Myometrial cell (primary cell): ENCODE results near the gene GALT. TPM values are rescaled to one million over a fixed set of nuclear protein-coding genes. Genes with fewer than 3 reads are reported as not detected.

Source experiments
- total RNA-seq: library from RNA; depleted of rRNA; stranded (reverse); fragments of >200 nt; gene quantifications from 2 replicates; pipeline ENCODE4 v1.2.3, GENCODE V29; 2015

GALT gene
- total RNA-seq, result 19.0 and 20.2 TPM in 2 replicates

GRCh38 chr9:34646211-34647083 is at the start of gene GALT:
Gene GALT (plus strand): TSS chr9:34646675. CDS start chr9:34646705, 30 bp downstream.

GRCh38 chr9:34611811-34612787 is 34.4 kb upstream of the GALT start, which contains the start of gene RPP25L:
Gene RPP25L (minus strand): TSS chr9:34612097. CDS start chr9:34611296, 801 bp downstream.

GRCh38 chr9:34620061-34620994 is 26.1 kb upstream of the GALT start, which contains the start of gene DCTN3:
Gene DCTN3 (minus strand): TSS chr9:34620495. CDS start chr9:34620464, 31 bp downstream.

GRCh38 chr9:34628656-34629490 is 17.6 kb upstream of the GALT start, which contains the start of gene ARID3C:
Gene ARID3C (minus strand): TSS chr9:34629066. CDS start chr9:34628014, 1,052 bp downstream.

GRCh38 chr9:34637356-34638137 is 8.9 kb upstream of the GALT start, which contains the start of gene SIGMAR1:
Gene SIGMAR1 (minus strand): TSS chr9:34637787. CDS start chr9:34637697, 90 bp downstream.

GRCh38 chr9:34651876-34652601 is 5.6 kb downstream of the GALT start, which contains the start of gene IL11RA:
Gene IL11RA (plus strand): TSS chr9:34652185. CDS start chr9:34655218, 3,033 bp downstream.

GRCh38 chr9:34662526-34663302 is 16.2 kb downstream of the GALT start, which contains the start of gene CCL27:
Gene CCL27 (minus strand): TSS chr9:34662657. CDS start chr9:34662633, 24 bp downstream.

GRCh38 chr9:34690983-34691935 is 44.8 kb downstream of the GALT start, which contains the start of gene CCL19:
Gene CCL19 (minus strand): TSS chr9:34691276. CDS start chr9:34691139, 137 bp downstream.

Other genes starting within 250 kb of the GALT start
- 13.0 and 16.7 TPM in 2 replicates for gene FAM219A, start 188.1 kb upstream of the GALT start, total RNA-seq
- gene DNAI1, start 187.9 kb upstream of the GALT start, total RNA-seq, result under 0.01 TPM in 1 of 2 replicates, not detected in the other
- not detected in 2 replicates for gene ENHO, start 123.7 kb upstream of the GALT start, total RNA-seq
- 0.86 TPM in 1 of 2 replicates, not detected in the other for gene CNTFR, start 57.0 kb upstream of the GALT start, total RNA-seq
- 32.6 and 43.8 TPM in 2 replicates for gene RPP25L, start 34.6 kb upstream of the GALT start, total RNA-seq
- gene DCTN3, start 26.2 kb upstream of the GALT start, total RNA-seq, result 179 and 213 TPM in 2 replicates
- gene ARID3C, start 17.6 kb upstream of the GALT start, total RNA-seq, result under 0.01 and 0.58 TPM in 2 replicates
- gene SIGMAR1, start 8.9 kb upstream of the GALT start, total RNA-seq, result 201 and 244 TPM in 2 replicates
- gene IL11RA, start 5.5 kb downstream of the GALT start, total RNA-seq, result 7.6 and 13.5 TPM in 2 replicates
- gene CCL27, start 16.0 kb downstream of the GALT start, total RNA-seq, result 0.58 TPM in 1 of 2 replicates, not detected in the other
- gene CCL19, start 44.6 kb downstream of the GALT start, total RNA-seq, result not detected in 2 replicates
- not detected in 2 replicates for gene CCL21, start 63.5 kb downstream of the GALT start, total RNA-seq